Epidermal melanocyte (primary cell): Measurements from ENCODE around the gene MYH7.

Experiments used
- DNase-seq: peaks from one replicate; pipeline ENCODE4 v3.0.0; 2011; ENCODE audit warnings: low spot score; ENCODE audit not compliant: insufficient read length

Gene MYH7

DNA sequence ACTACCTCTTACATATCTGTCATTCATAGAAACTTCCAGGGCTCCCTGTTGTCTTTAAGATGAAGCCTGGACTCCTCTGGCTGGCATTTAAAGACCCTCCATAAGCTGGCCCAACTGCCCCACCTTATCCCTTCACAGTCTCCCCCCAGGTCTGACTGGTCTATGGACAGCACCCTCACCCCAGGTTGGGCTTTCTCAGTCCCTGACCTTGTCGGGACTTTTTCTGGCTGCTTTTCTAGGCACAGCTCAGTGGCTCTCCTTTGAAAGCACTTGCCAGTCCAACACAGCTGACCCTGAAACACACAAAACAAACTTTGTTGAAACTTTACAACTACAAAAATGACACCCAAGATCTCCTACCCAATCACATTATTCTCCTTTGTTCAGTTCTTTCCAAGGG is 13.9 kb upstream of the MYH7 start:
- DNase-seq = no peak

DNA sequence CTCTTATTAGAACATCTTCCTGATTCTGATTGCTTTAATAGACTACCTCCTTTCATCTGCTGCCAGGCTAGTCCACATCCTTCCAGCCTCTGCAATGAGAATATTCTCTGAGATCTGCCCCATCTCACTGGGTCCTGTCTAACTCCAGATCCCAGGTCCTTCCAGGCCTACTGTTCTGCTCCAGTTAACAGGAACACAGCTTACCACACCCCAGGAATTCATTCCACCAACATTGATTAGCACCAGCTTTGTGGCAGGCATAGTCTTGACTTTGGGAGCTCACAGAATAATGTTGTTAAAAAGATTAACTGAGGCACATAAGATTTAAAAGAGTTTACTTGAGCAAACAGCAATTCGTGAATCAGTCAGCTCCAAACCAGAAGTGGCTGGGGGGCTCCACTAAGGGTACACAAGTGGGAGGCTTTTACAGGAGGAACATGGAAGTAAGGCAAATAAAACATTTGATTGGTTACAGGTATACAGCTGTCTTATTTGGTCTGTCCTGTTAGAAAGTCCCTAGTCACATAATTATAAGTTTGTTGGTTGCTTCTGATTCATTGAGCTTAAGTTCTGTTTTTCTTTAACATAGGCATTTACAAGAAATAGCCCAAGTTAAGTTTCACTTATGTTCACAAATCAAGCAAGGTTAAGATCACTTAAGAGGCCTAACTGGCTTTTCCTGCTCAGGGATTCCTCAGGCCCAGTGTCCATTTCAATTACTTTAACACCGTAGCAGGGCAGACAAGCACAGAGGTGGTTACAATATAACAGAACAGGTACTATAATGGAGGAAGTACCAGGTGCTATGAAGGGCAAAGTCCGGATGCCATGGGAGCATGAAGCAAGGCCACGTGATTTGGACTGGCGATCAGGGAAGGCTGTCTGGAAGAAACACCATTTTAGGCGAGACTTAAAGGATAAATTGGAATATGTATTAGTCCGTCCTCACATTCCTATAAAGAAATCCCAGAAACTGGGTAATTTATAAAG is 12.2 kb upstream of the MYH7 start:
- no peak for DNase-seq

DNA sequence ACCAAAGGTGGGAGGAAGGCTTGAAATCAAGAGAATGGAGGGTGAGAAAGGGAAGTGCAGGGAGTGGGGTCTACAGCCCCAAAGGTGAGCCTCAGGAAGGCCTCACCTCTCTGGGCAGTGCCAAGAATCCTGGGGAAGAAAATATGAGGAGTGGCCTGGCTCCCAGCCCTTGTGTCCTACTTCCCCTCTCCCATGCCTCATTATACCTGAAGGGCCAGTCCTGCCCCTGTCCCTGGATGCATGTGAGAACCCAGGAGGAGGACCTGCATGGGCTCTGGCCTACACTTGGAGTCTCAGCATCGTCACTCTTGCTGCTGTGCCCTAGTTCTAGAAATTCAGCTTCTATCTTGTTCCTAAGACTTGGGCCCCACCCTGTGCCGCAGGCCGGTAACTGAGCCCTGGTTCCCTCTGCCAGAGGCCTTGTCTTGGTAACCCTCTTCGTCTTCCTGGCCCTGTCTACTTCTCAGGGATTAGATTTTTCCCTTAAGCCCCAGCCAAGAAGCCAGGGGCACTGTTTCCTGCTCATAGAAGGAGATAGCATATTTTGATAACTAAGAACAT is 10.9 kb upstream of the MYH7 start:
- no peak for DNase-seq

DNA sequence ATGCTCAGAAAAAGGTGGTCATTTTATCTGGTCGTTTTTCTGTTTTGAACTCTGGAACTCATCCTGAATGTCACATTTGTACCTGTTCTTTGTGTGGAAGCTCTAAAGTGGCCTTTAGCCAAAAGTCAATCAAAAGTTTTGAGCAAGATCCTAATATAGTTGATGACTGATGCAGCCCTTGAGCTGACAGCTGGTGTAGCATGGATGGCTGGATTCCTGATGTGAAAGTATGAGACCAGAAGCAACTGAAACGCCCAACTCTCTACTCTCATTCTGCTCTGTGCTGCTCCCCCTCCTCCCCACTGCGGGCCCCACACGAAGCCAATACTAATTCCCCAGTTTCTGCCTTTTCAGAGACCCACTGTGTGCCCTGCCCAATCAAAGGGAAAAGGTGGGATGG is 10.3 kb upstream of the MYH7 start:
- no peak for DNase-seq

DNA sequence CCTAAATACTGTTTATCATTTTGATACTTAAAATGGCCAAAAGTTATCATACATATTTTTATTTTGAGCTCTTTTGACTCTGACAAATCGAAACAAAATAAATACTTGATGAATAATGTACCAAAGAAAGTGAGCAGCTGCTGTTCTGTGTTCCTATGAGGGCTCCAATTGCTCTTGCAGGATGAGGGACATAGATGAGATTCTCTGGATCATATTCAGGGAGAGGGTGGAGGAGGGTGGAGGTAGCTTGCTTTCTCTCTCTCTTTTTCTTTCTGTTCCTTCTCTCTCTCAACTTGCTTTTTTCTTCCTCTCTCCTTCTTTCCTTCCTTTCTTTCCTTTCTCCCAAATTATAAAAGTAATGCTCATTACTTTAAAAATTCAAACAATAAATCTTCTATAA is 8.9 kb upstream of the MYH7 start:
- DNase-seq = no peak

DNA sequence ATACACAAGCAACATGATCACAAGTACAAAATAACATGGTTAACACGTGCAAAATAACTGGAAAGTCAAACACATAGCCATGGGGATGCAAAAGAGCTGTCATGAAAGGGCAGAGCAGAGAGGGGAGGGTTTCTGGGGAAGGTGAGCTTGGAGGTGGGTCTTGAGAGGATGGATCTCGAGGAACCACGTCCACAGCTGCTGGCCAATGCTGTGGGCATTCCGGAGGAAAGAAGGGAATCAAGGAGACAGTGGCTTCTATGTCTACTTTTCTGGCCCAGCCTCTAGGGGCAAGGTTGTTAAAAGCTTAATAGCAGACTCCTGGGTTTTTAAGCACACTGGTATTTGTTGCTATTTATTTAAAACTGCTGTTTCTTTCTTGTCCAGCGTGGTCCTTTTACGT is 8.4 kb upstream of the MYH7 start:
- no peak for DNase-seq

DNA sequence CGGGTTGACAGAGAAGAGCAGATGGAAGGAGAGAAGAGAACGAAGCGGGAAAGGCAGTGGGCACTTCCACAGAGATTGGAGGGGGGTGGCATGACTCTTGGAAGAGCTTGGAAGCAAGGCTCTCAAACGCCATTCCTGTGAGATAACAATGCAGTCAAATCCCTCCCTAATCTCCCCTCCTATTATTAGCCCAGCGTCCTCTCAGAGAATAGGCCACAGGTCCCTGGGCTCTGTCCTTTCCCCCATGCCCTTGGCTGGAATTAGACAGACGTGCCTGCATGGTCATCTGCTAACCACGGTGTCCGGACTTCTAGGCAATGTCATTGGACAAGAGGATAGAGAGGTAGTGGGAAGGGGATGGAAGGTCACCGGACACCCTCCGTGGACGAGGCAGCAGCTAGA is 8.0 kb upstream of the MYH7 start:
- no peak for DNase-seq

DNA sequence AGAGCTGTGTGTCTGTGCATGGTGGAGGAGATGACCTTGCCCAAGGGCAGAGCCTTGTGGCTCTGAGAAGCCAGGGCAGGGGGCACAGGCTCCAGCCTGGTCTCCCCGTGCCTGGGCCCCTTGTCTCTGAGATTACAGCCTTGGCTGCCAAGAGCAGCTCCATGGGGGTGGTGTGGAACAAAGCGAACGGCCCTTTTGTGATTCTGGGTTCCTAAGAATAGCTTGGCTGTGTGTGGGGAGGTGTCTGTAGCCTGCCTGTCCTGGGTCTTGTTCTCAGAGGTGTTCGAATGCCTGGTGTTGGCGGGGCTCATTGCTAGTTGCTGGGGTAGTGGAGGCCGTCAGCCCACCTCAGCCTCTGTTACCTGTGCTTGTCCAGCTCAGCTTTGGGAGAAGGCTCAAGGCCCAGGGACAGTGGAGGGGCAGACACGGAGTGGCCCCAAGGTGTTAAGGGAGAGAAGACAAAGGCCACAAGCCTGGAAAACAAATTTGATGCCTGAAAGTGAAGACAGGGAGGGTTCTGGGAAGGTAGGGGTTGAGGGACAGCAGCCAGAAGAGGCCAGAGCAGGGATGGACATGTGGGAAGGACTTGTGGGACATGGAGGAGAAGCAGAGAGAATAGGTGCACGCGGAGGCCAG is 7.4 kb upstream of the MYH7 start:
- DNase-seq = no peak

DNA sequence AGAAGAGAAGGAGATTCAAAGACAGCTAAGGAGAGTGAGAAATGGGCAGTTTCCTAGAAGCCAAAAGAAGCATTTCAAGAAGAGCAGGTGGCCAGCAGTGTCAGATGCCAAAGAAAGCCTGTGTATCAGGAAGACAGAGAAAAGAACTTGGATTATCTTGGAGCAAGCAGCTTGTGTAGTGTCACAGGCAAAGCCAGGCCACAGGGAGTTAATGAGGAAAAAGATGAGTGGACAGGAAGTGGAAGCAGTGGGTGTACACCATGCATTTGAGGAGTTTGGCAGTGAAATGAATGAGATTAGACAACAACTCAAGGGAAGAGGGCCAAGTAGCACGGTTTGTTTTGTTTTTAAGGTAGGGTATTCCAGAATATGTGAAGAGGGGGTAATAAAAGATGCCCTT is 5.6 kb upstream of the MYH7 start:
- no peak for DNase-seq

DNA sequence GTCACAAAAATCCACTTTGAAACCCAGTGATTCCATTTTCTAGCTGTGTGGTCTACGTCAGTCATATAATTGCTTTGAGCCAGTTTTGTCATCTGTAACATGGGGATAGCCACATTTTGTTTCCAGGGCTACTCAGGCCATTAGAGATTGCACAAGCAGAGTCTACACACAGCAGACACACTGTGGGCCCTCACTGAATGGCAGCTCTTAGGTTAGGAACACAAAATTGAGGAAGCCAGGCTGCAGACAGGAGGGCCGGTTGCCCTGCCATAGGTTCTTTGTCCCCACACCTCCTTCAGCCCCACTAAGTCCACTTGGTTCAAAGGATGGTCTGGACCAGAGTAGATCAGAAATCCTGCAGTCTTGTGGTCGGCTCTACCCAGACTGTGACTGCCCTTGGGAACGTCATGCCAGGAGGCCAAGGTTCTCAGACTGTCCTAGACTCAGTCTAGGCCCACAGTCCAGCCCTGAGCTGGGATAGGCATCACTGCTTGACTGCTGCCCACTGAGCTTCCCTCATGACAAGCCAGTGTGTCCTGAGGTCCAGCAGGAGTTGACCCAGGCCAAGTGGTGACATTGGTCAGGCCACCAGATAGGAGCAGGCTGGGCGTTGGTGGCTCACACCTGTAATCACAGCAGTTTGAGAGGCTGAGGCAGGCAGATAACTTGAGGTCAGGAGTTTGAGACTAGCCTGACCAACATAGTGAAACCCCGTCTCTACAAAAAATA is 3.8 kb upstream of the MYH7 start:
- no peak for DNase-seq

DNA sequence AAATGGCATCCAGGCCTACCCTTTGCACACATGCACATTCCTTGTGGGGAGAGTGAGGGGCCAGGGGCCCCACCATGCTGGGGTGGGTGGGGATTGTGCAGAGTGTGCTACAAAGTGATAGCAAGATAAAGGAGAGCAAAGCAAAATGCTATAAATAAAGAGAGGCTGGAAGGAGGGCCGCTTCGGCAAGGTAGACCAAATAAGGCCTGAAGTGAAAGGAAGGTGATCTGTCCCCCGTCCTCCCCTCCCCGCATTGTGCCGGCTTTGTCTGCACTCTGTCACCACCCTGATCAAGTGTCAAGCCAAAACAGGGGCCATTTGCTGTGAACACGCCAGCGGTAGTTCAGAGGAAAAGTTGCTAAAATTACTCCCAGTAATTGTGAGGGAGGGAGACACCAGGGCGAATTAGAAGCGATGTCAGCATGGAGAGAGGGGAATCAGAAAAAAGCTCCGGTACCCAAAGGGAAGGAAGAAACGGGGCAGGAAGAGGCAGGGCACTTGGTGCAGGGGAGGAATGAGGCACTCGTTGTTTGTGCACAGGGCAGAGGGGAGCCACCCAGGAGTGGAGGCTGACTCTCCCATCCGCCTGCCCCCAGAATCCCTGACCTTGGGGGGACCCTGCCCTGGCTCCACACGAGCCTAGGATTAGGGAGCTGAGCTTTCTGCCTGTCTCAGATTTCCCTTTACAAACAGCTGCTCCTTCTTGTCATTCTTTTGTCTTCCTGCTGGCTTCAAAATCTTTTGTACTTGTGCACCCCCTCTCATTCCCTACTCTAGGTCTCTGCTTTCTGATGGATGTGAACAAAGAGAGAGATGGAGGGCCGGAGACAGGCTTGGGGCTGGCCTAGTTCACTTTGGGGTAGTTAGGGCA is 2.9 kb upstream of the MYH7 start:
- no peak for DNase-seq

DNA sequence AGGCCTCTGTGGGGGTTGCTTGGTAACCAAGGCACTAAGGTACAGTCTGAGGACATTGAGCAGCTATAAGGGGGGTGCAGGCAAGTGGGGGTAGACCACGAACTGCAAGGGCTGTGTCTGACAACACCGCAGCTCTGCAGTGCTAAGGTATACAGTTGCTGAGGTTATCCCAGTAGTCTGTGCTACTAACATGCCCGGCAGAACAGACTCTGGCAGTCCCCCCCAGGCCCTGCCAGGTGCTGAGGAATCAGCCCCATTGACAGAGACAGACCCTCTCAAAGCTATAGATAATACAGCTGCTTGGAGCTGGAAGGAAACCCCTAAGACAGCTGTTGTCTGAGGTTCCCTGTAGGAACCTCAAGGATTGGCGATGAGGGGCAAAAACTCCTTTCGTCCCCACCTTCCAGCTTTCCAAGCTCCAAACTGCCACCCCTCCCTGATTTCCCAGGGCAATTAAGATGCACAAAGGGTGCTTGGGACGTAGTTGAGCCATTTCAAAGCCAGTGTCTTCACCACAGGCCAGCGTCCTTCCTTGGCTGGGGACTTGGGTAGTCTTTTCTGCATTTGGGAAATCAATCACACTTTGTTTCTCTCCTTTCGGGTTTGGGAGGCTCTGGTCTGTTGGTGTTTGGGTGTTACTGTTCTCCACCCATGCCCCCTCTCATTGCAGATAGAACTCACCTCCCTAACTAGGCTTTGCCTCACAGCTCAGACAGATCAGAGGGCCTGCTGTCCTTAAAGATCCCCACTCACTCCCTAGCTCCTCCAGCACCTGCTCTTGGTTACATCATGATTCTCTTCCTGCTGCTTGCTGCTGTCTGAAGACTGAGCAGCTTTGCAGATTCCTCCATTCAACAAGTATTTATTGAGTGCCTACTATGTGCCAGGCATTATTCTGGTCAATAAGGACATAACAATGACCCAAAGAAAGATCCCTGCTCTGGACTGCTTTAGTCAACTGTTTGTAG is 2.0 kb upstream of the MYH7 start:
- DNase-seq = no peak

DNA sequence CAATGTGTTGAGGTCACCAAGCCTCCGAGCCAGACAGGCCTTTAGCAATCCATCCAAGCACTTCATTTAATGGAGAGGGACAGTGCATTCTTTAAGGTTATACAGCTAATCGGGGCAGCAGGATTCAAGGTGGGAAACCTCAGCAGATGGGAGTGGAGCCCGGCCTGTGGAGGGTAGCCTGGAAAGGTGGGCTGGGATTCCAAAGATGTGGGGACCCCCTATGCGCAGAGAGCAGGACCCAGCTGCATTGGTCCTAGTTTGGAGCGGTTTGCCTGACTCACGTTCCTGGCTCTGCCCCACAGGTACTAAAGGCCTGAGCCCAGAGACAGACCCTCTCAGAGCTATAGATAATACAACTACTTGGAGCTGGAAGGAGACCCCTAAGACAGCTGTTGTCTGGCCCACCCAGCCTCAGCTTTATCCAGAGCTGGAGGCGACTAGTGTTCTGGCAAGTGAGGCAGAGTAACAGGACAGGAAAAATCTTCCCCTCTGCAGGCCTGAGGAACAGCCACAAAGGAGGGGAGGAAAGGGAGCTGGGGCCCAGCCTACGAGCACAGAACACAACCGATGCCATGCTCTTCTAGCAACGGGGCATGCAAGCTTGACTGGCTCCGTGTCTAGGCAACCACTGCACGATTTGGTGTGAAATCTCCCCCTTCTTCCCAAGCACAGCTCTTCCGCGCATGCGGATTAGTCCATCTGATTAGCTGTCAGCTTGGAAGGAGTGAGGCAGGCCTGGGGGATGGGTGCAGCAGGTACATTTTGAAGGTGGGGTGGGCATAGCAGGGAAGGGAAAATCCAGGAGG is 1.1 kb upstream of the MYH7 start:
- DNase-seq = no peak

DNA sequence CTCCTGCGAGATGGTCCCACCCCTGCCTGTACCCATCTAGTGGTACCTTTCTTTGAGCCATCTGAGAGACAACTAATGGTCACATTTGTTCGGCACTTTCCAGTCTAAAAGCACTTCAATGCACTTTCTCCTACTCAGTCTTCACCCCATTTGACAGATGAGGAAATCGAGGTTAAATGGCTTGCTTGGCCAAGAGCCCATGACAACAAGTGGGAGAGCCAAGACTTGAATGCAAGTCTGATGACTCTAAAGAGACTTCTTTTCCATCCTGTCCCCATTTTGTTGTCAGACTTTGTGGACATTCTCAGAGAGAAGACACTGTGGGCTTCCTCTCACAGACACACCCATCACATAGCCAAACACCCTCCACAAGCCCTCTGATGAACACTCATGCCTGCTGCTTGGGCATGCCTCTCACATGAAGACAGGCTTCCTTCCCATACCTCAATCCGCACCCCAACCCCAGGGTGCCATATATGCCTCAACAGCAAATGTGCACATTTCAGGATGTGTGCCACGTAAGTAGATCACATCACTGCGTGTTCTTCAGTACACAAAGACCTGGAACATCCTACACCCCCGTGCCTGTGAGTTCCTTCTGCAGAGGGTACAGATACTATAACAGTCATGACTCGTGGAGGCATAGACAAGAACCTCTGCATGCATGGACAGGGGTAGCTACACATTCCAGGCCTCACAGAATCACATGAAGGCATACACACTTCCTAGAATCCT is 805 bp downstream of the MYH7 start:
- no peak for DNase-seq

DNA sequence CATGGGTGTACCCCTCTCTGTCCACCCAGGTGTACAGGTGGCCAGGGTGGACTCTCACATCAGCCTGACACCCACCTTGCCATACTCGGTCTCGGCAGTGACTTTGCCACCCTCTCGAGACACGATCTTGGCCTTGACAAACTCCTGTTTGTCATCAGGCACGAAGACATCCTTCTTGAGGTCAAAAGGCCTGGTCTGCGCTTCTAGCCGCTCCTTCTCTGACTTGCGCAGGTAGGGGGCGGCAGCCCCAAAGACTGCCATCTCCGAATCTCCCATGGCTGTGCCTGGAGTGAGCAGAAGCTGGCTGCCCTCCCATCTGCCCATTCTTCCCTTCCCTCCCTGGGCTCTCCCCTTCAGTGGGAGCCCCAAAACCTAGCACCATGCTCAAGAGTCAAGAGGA is 2.0 kb downstream of the MYH7 start:
- DNase-seq = no peak

DNA sequence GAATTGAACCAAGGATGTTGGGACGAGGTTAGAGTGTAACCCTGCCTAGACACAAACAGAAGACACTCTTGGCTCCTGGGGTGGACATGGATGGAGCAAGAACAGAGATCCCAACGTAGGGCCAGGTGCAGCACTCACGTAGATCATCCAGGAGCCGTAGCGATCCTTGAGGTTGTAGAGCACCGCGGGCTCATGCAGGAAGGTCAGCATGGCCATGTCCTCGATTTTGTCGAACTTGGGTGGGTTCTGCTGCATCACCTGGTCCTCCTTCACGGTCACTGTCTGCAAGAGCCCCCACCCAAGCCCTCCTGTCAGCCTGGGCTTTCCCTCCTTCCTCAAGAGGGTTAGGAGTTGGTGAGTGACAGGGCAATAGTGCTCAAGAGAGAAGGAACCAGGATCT is 2.5 kb downstream of the MYH7 start:
- no peak for DNase-seq

DNA sequence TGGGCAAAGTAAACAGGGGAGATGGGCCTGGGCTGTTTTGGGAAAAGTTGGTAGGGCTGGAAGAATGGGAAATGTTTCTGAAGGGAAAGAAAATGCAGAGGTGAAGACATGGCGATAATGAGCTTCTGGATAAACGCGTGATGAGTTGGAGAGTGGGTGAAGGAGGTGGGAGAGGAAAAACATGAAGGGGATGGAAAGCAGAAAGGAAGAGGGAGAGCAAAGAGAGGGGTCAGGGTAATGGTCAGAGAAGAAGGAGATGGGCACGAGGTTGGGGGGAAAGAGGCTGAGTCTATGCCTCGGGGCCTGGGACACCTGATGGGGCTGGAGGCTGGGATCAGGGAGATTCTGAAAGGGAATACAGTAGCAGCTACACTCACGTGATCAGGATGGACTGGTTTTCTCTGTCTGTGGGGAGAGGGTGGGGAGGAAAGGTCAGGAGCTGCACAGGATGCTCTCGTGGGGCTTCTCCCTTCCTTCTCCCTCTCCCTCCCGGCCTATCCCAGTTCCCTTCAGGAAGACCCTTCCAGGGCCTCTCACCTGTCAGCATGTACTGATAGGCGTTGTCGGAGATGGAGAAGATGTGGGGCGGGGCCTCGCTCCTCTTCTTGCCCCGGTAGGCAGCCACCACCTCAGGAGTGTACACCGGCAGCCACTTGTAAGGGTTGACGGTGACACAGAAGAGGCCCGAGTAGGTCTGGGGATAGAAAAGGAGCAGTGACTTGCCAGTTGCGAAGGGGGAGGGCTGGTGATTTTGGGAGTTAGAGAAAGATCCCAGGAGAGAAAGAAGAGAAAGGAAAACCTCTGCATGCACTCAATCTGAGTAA is 3.1 kb downstream of the MYH7 start:
- DNase-seq = no peak
